K562 (cell line): ENCODE measurements around the gene IL11. TPM values are rescaled to one million over a fixed set of nuclear protein-coding genes. Genes with fewer than 3 reads are reported as not detected.

Experiments
- EWSR1 ChIP-seq: fragments of 450-650 bp; IDR thresholded peaks from 2 replicates; pipeline ENCODE4 v1.6.1; 2018; ENCODE audit warnings: borderline replicate concordance, mild to moderate bottlenecking, low read depth, moderate library complexity; ENCODE audit not compliant: partially characterized antibody
- GTF2F1 ChIP-seq: IDR thresholded peaks from 2 replicates; pipeline ENCODE4 v1.6.1; 2011; ENCODE audit warnings: low read depth, low read length, improper control_type of control experiment
- HDAC1 ChIP-seq, 2 experiments: fragments of 450-650 bp; IDR thresholded peaks; 2 replicates each; pipeline ENCODE4 v1.6.1; 2016 to 2017; ENCODE audit warnings: inconsistent platforms in 1 of 2, mild to moderate bottlenecking in 1 of 2, moderate library complexity in 1 of 2
- KDM5B ChIP-seq: fragments of 200-600 bp; sonication (generic); IDR thresholded peaks from 2 replicates; pipeline ENCODE4 v1.6.1; 2012; ENCODE audit warnings: low read depth, mild to moderate bottlenecking, moderate library complexity, low read length, control low read depth, inconsistent platforms; ENCODE audit not compliant: insufficient replicate concordance
- L3MBTL2 ChIP-seq: fragments of 450-650 bp; IDR thresholded peaks from 2 replicates; pipeline ENCODE4 v1.6.1; 2016; ENCODE audit warnings: mild to moderate bottlenecking, moderate library complexity
- MAX ChIP-seq: sonication (generic); formaldehyde crosslinking; IDR thresholded peaks from 2 replicates; pipeline ENCODE4 v1.9.0; 2022; ENCODE audit warnings: mild to moderate bottlenecking, missing genetic modification reagents
- MNT ChIP-seq, 2 experiments: fragments of 450-650 bp; conservative IDR thresholded peaks; 2 replicates each; pipeline ENCODE4 v1.6.1; 2017; ENCODE audit warnings: mild to moderate bottlenecking in 2 of 2, moderate library complexity in 2 of 2
- NRF1 ChIP-seq, 2 experiments: fragments of 450-650 bp; IDR thresholded peaks in 1 of 2; conservative IDR thresholded peaks in 1 of 2; 2 replicates each; pipeline ENCODE4 v1.6.1; 2014; ENCODE audit warnings: mild to moderate bottlenecking in 2 of 2
- POLR2G ChIP-seq: fragments of 200-400 bp; formaldehyde crosslinking; IDR thresholded peaks from 2 replicates; pipeline ENCODE4 v1.6.1; 2017; ENCODE audit warnings: low read depth, mild to moderate bottlenecking, antibody characterized with exemption, low read length, moderate library complexity
- SP1 ChIP-seq: sonication (generic); formaldehyde crosslinking; IDR thresholded peaks from 2 replicates; pipeline ENCODE4 v1.8.1; 2022; ENCODE audit warnings: mild to moderate bottlenecking, missing genetic modification reagents
- TAF1 ChIP-seq: IDR thresholded peaks from 2 replicates; pipeline ENCODE4 v1.6.1; 2011; ENCODE audit warnings: mild to moderate bottlenecking, low read length, moderate library complexity; ENCODE audit not compliant: insufficient read depth, control insufficient read depth, severe bottlenecking; ENCODE audit errors: extremely low read depth
- TBP ChIP-seq: optimal IDR thresholded peaks from 2 replicates; pipeline ENCODE3; 2011; ENCODE audit warnings: low read depth, low read length, improper control_type of control experiment
- USF1 ChIP-seq: sonication (generic); formaldehyde crosslinking; IDR thresholded peaks from 2 replicates; pipeline ENCODE4 v1.9.0; 2022; ENCODE audit warnings: mild to moderate bottlenecking, missing genetic modification reagents
- VEZF1 ChIP-seq: fragments of 200-800 bp; sonication (Bioruptor generic); IDR thresholded peaks from 2 replicates; pipeline ENCODE4 v1.6.1; 2017; ENCODE audit warnings: missing genetic modification characterization, missing compliant biosample characterization
- ZBTB12 ChIP-seq: fragments of 250-450 bp; sonication (Bioruptor Pico); IDR thresholded peaks from 2 replicates; pipeline ENCODE4 v1.4.0; 2020
- ZFX ChIP-seq: sonication (generic); formaldehyde crosslinking; IDR thresholded peaks from 2 replicates; pipeline ENCODE4 v1.8.0; 2022; ENCODE audit warnings: mild to moderate bottlenecking, missing genetic modification reagents, moderate library complexity
- ZNF436 ChIP-seq: fragments of 250-450, 450-650 bp; sonication (Bioruptor Pico); formaldehyde crosslinking; IDR thresholded peaks from 2 replicates; pipeline ENCODE4 v1.7.0; 2020; ENCODE audit warnings: mild to moderate bottlenecking
- polyA plus RNA-seq, 8 experiments: library from polyadenylated mRNA; depleted of rRNA in 4 of 8; stranded (reverse) in 5 of 8; unstranded in 3 of 8; fragments of >200 nt; fragmentation: Nextera tagmentation in 2 of 8; fragmentation: Illumina TruSeq in 1 of 8; extraction: Ambion mirVana in 2 of 8; extraction: Trizol in 1 of 8; gene quantifications; 2 replicates each; pipeline versions ENCODE4 v1.2.1 to v1.2.3, GENCODE V29; 2011 to 2014; ENCODE audit warnings: inconsistent platforms in 1 of 8, missing spikeins in 1 of 8
- total RNA-seq, 7 experiments: library from RNA; depleted of rRNA in 6 of 7; stranded (reverse); fragments of >200 nt in 6 of 7; fragmentation: Illumina TruSeq in 2 of 7; extraction: Trizol in 2 of 7; gene quantifications; 2 replicates each; pipeline versions ENCODE4 v1.2.1 to v1.2.3, GENCODE V29; 2011 to 2021; ENCODE audit warnings: low replicate concordance in 1 of 7

The IL11 gene
- total and polyA plus RNA-seq, 9 of the 15 experiments (the other 6 are each of a cell fraction or from before 2014, with no cell fraction given): 0.04 to 0.42 (median 0.06) TPM; not detected in 6

GRCh38 chr19:55353803-55354697 lies 16.2 kb downstream of the IL11 start (continued):
- TF ChIP-seq MNT (conservative IDR thresholded peaks at IDR 0.05): peak in 1 of 2 experiments; percentile 32; a peak in 1 of 4 replicates
- peak; percentile 62 for TF ChIP-seq VEZF1
- 0 out of 2 replicates have a peak, but pooled peaks have one; percentile 30 for TF ChIP-seq ZFX (CRISPR knock-in tag)
- peak; percentile 40 for TF ChIP-seq MAX (CRISPR knock-in tag)
- TF ChIP-seq NRF1 (conservative IDR thresholded peaks at IDR 0.05 in 1 of 2, IDR thresholded peaks at IDR 0.05 in 1 of 2): 0 out of 4 replicates have a peak, but pooled peaks have one; percentile 18 to 24
- peak; percentile 33; the same call in 1 of the 2 replicates for TF ChIP-seq USF1 (CRISPR knock-in tag)
- TF ChIP-seq EWSR1: no peak
- 0 out of 4 replicates have a peak, but pooled peaks of 1 of the 2 experiments have one; percentile 8 for TF ChIP-seq HDAC1 (IDR thresholded peaks at IDR 0.05)
- no peak for TF ChIP-seq GTF2F1
- TF ChIP-seq KDM5B: peak; percentile 0
- TF ChIP-seq ZNF436 (CRISPR knock-in tag): no peak
- TF ChIP-seq SP1 (CRISPR knock-in tag): peak; percentile 63
- TF ChIP-seq L3MBTL2: 0 out of 2 replicates have a peak, but pooled peaks have one; percentile 48
- TF ChIP-seq POLR2G: 0 out of 2 replicates have a peak, but pooled peaks have one; percentile 61
- no peak for TF ChIP-seq ZBTB12 (CRISPR knock-in tag)
- no peak for TF ChIP-seq TBP
- peak; percentile 25 for TF ChIP-seq TAF1
